ENCODE data around the gene NUP37.

NUP37 gene

GRCh38 chr12:102063069-102063468 lies 56.8 kb downstream of the NUP37 start:
- Histone ChIP-seq H3K27ac (replicated peaks) (no peak overlapping the region), H3K27me3 (ENCODE audit: insufficient read depth, poor library complexity, severe bottlenecking) (no peaks in the 10 kb centered on the region), H3K4me3 (replicated peaks; ENCODE audit: insufficient read depth, low read length) (no peak overlapping the region)
- DNase-seq (ENCODE audit: low read depth in 1 of 2, low spot score in 1 of 2): no peak
- TF ChIP-seq POLR2AphosphoS5 (IDR thresholded peaks at IDR 0.05; ENCODE audit: low read depth) (no peak), GABPA (IDR thresholded peaks at IDR 0.05; ENCODE audit: low read depth) (no peak), CTCF (IDR thresholded peaks at IDR 0.05; ENCODE audit: insufficient read depth, low read length) (no peak), REST (IDR thresholded peaks at IDR 0.05; ENCODE audit: insufficient replicate concordance, low read depth) (no peak), SPI1 (IDR thresholded peaks at IDR 0.05; ENCODE audit: borderline replicate concordance, low read depth) (no peak)

- no peak overlapping the region for H3K27ac ChIP-seq (replicated peaks)
- no peak overlapping the region; the same call in 1 of the 2 replicates for H3K4me3 ChIP-seq (replicated peaks; ENCODE audit: insufficient read depth, low read length)
- no peaks in the 10 kb centered on the region for H3K27me3 ChIP-seq (ENCODE audit: insufficient read depth, poor library complexity, severe bottlenecking)
- TF ChIP-seq REST (IDR thresholded peaks at IDR 0.05; ENCODE audit: insufficient replicate concordance, low read depth) (no peak), GABPA (IDR thresholded peaks at IDR 0.05; ENCODE audit: low read depth) (no peak), CTCF (IDR thresholded peaks at IDR 0.05; ENCODE audit: insufficient read depth, low read length) (no peak), SPI1 (IDR thresholded peaks at IDR 0.05; ENCODE audit: borderline replicate concordance, low read depth) (no peak), POLR2AphosphoS5 (IDR thresholded peaks at IDR 0.05; ENCODE audit: low read depth) (no peak)
- no peak for DNase-seq (ENCODE audit: low read depth in 1 of 2, low spot score in 1 of 2)
Observed at GRCh38 chr12:102062419-102062806, 57.5 kb downstream of the NUP37 start.

- peak; percentile 71 to 96 for DNase-seq (ENCODE audit: low read depth in 1 of 2, low spot score in 1 of 2)
- no peak for TF ChIP-seq SPI1 (IDR thresholded peaks at IDR 0.05; ENCODE audit: borderline replicate concordance, low read depth)
- peak; percentile 92 for TF ChIP-seq GABPA (IDR thresholded peaks at IDR 0.05; ENCODE audit: low read depth)
- TF ChIP-seq POLR2AphosphoS5 (IDR thresholded peaks at IDR 0.05; ENCODE audit: low read depth): peak; percentile 46; the same call in 1 of the 2 replicates
- Histone ChIP-seq H3K27me3 (ENCODE audit: insufficient read depth, poor library complexity, severe bottlenecking) (no peaks in the 10 kb centered on the region), H3K27ac (replicated peaks) (peak within 1 kb of the TSS; percentile 68), H3K4me3 (replicated peaks; ENCODE audit: insufficient read depth, low read length) (peak within 1 kb of the TSS; percentile 89)
Observed at GRCh38 chr12:102061560-102062418, 58.1 kb downstream of the NUP37 start, which contains the start of gene WASHC3. WASHC3 (minus strand) TSS chr12:102061991; CDS start chr12:102061962, 29 bp downstream.

GRCh38 chr12:102061096-102061559 lies 58.8 kb downstream of the NUP37 start:
- TF ChIP-seq SPI1 (IDR thresholded peaks at IDR 0.05; ENCODE audit: borderline replicate concordance, low read depth) (peak; percentile 38; the same call in 1 of the 2 replicates), POLR2AphosphoS5 (IDR thresholded peaks at IDR 0.05; ENCODE audit: low read depth) (no peak; the same call in 1 of the 2 replicates), GABPA (IDR thresholded peaks at IDR 0.05; ENCODE audit: low read depth) (no peak)
- Histone ChIP-seq H3K4me3 (replicated peaks; ENCODE audit: insufficient read depth, low read length) (peak overlapping the region; percentile 89), H3K27ac (replicated peaks) (peak overlapping the region; percentile 68), H3K27me3 (ENCODE audit: insufficient read depth, poor library complexity, severe bottlenecking) (no peaks in the 10 kb centered on the region)
- peak; percentile 22 to 27 for DNase-seq (ENCODE audit: low read depth in 1 of 2, low spot score in 1 of 2)
